IPS-20b (cell line): ENCODE measurements around the gene ERN1.

Source experiments
- H3K27ac ChIP-seq: one replicate; pipeline ENCODE4 v1.5.1; 2013; ENCODE audit warnings: low read length
- H3K27me3 ChIP-seq: 2 replicates; pipeline ENCODE4 v1.6.1; 2013; ENCODE audit warnings: mild to moderate bottlenecking, low read length, inconsistent platforms; ENCODE audit not compliant: insufficient read depth
- H3K36me3 ChIP-seq: 2 replicates; pipeline ENCODE4 v1.6.1; 2013; ENCODE audit warnings: low read depth, mild to moderate bottlenecking, inconsistent platforms, low read length, moderate library complexity; ENCODE audit not compliant: insufficient read depth
- H3K4me1 ChIP-seq: 2 replicates; pipeline ENCODE4 v1.6.1; 2013; ENCODE audit warnings: mild to moderate bottlenecking, control low read depth, inconsistent platforms, low read length, moderate library complexity; ENCODE audit not compliant: insufficient read depth
- H3K4me3 ChIP-seq: 2 replicates; pipeline ENCODE4 v1.5.1; 2013; ENCODE audit warnings: mild to moderate bottlenecking, low read length, inconsistent platforms
- H3K9ac ChIP-seq: 2 replicates; pipeline ENCODE4 v1.6.1; 2013; ENCODE audit warnings: low read depth, mild to moderate bottlenecking, inconsistent platforms, low read length, moderate library complexity
- H3K9me3 ChIP-seq: 2 replicates; pipeline ENCODE4 v1.6.1; 2013; ENCODE audit warnings: mild to moderate bottlenecking, low read depth, low read length, inconsistent platforms; ENCODE audit not compliant: insufficient read depth

ERN1 gene

DNA sequence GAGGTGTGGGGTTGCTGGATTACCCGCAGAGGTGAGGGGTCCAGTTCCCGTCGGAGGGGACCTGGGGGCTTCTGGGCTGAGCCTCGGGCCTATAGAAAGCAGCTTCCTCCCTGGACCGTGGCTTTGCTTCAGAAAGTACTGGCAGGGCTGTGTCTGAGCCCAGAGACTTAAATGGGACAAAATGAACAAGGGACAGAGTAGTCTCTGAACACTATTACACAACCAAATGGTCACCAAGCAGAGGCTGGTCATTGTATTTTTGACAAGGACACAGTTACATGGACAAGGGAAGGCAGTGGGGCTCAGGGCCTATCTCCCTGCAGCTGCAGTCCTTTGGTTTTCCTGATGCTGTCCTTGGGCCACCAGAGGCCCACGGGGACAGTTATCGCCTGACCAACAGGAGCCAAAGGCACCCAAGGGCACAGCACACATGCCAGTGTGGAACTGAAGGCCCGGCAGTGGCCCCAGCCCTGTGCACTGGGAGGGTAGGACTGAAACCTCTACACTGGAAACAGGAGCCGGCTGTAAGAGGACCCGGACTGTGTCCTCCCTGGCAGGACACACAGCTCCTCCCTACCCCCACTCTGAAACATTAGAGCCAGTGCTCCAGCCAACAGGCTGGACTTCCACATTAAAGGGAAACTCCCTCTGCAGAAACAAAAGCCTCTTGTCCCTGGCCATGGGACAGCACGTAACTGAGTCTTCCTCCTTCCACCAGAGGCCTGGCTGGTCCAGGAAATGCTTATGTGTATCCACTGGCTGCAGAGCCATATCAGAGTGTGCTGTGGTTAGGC, 26.0 kb upstream of the ERN1 start:
- Histone ChIP-seq H3K27ac (no peak overlapping the region), H3K27me3 (no peaks in the 10 kb centered on the region), H3K4me1 (peaks cover 5% of the 10 kb centered on the region), H3K9me3 (no peaks in the 10 kb centered on the region), H3K4me3 (no peak overlapping the region), H3K36me3 (peaks cover 12% of the 10 kb centered on the region; the same call in 1 of the 2 replicates), H3K9ac (no peak overlapping the region)

DNA sequence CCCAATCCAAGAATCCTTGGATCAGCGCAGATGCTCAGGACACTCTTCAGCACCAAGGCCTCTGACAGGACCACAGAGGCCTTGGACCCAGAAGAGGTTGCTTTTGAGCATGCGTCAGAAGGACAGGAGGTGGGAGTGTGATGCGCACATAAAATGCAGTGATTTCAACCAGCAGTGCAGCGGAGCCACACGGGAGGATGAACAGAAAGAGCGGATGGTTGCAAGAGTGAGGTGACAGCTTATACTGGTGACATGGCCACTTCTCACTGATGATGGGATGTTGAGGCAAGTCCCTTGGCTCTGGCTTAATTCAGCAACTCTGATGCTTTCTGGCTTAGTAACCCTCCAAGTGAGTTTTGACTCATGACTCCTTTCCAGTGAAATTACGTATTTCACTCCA, 25.2 kb upstream of the ERN1 start:
- Histone ChIP-seq H3K36me3 (peaks cover 16% of the 10 kb centered on the region; the same call in 1 of the 2 replicates), H3K27ac (no peak overlapping the region), H3K9ac (no peak overlapping the region), H3K4me1 (peaks cover 5% of the 10 kb centered on the region), H3K9me3 (no peaks in the 10 kb centered on the region), H3K4me3 (no peak overlapping the region), H3K27me3 (no peaks in the 10 kb centered on the region)

- H3K9ac ChIP-seq = no peak overlapping the region
- H3K27me3 ChIP-seq = no peaks in the 10 kb centered on the region
- H3K9me3 ChIP-seq = no peaks in the 10 kb centered on the region
- peaks cover 16% of the 10 kb centered on the region; the same call in 1 of the 2 replicates for H3K36me3 ChIP-seq
- H3K4me3 ChIP-seq = no peak overlapping the region
- no peak overlapping the region for H3K27ac ChIP-seq
- peaks cover 5% of the 10 kb centered on the region for H3K4me1 ChIP-seq
Observed at GRCh38 chr17:64154717-64155116, 24.8 kb upstream of the ERN1 start.

- Histone ChIP-seq H3K9ac (no peak overlapping the region), H3K9me3 (no peaks in the 10 kb centered on the region), H3K4me1 (peaks cover 5% of the 10 kb centered on the region), H3K27ac (no peak overlapping the region), H3K36me3 (peaks cover 16% of the 10 kb centered on the region; the same call in 1 of the 2 replicates), H3K4me3 (no peak overlapping the region), H3K27me3 (no peaks in the 10 kb centered on the region)
Observed at GRCh38 chr17:64154313-64154695, 24.4 kb upstream of the ERN1 start.

DNA sequence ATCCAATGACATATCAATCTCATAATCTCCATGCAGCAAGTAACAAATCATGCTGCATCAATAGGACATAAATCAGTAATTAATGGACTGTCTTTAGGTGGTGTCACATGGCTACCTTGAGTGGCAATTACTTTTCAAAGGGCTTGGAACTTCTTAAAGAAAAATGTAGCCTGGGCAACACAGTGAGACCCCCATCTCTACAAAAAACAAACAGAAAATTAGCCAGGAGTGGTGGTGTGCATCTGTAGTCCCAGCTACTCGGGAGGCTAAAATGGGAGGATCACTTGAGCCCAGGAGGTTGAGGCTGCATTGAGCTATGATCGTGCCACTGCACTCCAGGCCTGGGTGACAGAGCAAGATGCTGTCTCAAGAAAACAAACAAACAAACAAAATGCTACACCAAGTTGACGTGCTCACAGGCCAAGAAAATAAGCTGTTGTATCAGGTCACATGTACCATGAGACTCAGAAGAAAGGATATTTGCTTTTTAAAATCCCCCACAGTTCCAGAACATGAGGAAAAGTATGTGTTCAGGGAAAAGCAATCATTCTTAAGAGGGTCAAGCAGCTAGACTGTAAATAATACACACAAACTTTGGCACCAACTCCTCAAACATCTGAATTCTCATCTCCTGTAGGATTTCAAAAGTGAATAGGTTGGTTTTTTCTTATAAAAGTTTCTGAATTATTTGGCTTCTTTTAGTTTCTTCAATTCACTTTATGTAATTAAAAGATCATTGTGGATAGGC, 23.8 kb upstream of the ERN1 start:
- no peaks in the 10 kb centered on the region for H3K9me3 ChIP-seq
- no peak overlapping the region for H3K4me3 ChIP-seq
- H3K36me3 ChIP-seq = peaks cover 21% of the 10 kb centered on the region; the same call in 1 of the 2 replicates
- no peak overlapping the region for H3K9ac ChIP-seq
- peaks cover 5% of the 10 kb centered on the region for H3K4me1 ChIP-seq
- H3K27me3 ChIP-seq = no peaks in the 10 kb centered on the region
- no peak overlapping the region for H3K27ac ChIP-seq

DNA sequence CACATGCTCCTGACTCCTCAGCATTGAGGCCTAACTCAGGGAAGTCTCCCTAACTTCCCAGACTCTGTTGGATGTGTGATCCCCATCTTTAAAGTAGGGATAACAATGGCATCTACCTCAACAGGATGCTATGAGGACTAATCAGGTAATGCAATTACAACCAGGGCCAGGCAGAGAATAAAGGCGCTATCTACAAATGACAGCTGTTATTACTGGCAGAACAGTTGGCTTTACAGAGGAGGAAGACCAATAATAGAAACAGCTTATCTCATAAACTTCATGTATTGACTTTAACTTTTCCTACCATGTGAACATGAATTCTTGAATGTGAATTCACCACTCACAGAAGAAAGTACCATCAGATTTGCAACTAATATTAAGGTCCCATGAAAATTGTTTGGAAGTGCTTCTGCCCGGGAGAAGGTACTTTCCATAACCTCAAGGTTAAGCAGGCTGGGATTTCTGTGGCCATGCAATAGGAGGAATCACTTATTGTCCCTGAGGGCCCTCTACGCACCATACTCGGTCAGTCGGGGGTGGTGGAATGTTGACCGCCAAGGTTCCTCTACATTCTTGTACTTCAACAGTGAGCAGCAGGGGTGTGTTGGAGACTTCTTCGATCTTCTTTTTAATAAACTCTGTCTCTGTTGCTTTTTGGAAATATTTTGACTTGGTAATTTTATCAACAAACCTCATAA, 22.6 kb upstream of the ERN1 start:
- H3K4me3 ChIP-seq = no peak overlapping the region
- no peaks in the 10 kb centered on the region for H3K9me3 ChIP-seq
- H3K27ac ChIP-seq = no peak overlapping the region
- H3K4me1 ChIP-seq = no peaks in the 10 kb centered on the region
- peaks cover 21% of the 10 kb centered on the region; the same call in 1 of the 2 replicates for H3K36me3 ChIP-seq
- H3K9ac ChIP-seq = no peak overlapping the region
- H3K27me3 ChIP-seq = no peaks in the 10 kb centered on the region

GRCh38 chr17:64151016-64151368, 21.0 kb upstream of the ERN1 start:
- H3K4me3 ChIP-seq = no peak overlapping the region
- H3K4me1 ChIP-seq = 0 out of 2 replicates have a peak, but pooled peaks cover 3% of the 10 kb centered on the region
- H3K27me3 ChIP-seq = no peaks in the 10 kb centered on the region
- peaks cover 35% of the 10 kb centered on the region for H3K36me3 ChIP-seq
- no peak overlapping the region for H3K27ac ChIP-seq
- no peak overlapping the region for H3K9ac ChIP-seq
- H3K9me3 ChIP-seq = no peaks in the 10 kb centered on the region

GRCh38 chr17:64150237-64151015, 20.5 kb upstream of the ERN1 start:
- Histone ChIP-seq H3K27ac (no peak overlapping the region), H3K9me3 (no peaks in the 10 kb centered on the region), H3K4me3 (no peak overlapping the region), H3K27me3 (no peaks in the 10 kb centered on the region), H3K9ac (no peak overlapping the region), H3K4me1 (0 out of 2 replicates have a peak, but pooled peaks cover 3% of the 10 kb centered on the region), H3K36me3 (peaks cover 35% of the 10 kb centered on the region)

GRCh38 chr17:64149196-64149595, 19.3 kb upstream of the ERN1 start:
- peaks cover 35% of the 10 kb centered on the region for H3K36me3 ChIP-seq
- H3K9ac ChIP-seq = no peak overlapping the region
- no peaks in the 10 kb centered on the region for H3K27me3 ChIP-seq
- no peak overlapping the region for H3K4me3 ChIP-seq
- H3K9me3 ChIP-seq = no peaks in the 10 kb centered on the region
- 0 out of 2 replicates have a peak, but pooled peaks cover 6% of the 10 kb centered on the region for H3K4me1 ChIP-seq
- no peak overlapping the region for H3K27ac ChIP-seq

- Histone ChIP-seq H3K27me3 (no peaks in the 10 kb centered on the region), H3K4me1 (0 out of 2 replicates have a peak, but pooled peaks cover 6% of the 10 kb centered on the region), H3K9me3 (no peaks in the 10 kb centered on the region), H3K9ac (no peak overlapping the region; the same call in 1 of the 2 replicates), H3K27ac (no peak overlapping the region), H3K36me3 (peaks cover 35% of the 10 kb centered on the region), H3K4me3 (no peak overlapping the region)
Observed at GRCh38 chr17:64148699-64149098, 18.8 kb upstream of the ERN1 start.
